IMR-90 (cell line): ENCODE results near the gene IRAK4.

Experiments
- BHLHE40 ChIP-seq: fragments of 150-350 bp; IDR thresholded peaks from 2 replicates; pipeline ENCODE4 v1.6.1; 2016; ENCODE audit warnings: mild to moderate bottlenecking, low read depth, low read length
- CEBPB ChIP-seq: IDR thresholded peaks from 2 replicates; pipeline ENCODE4 v1.6.1; 2012; ENCODE audit warnings: low read depth, low read length, improper control_type of control experiment
- FOS ChIP-seq: fragments of 150-350 bp; IDR thresholded peaks from 2 replicates; pipeline ENCODE4 v1.6.1; 2016; ENCODE audit warnings: low read depth, low read length
- MAFK ChIP-seq: IDR thresholded peaks from 2 replicates; pipeline ENCODE4 v1.6.1; 2012; ENCODE audit warnings: low read depth, low read length, improper control_type of control experiment
- MAZ ChIP-seq: IDR thresholded peaks from 2 replicates; pipeline ENCODE4 v1.6.1; 2012; ENCODE audit warnings: low read depth, mild to moderate bottlenecking, low read length, improper control_type of control experiment, moderate library complexity, borderline replicate concordance
- MXI1 ChIP-seq: IDR thresholded peaks from 2 replicates; pipeline ENCODE4 v1.6.1; 2012; ENCODE audit warnings: low read depth, mild to moderate bottlenecking, low read length, moderate library complexity, borderline replicate concordance
- POLR2A ChIP-seq: IDR thresholded peaks from 2 replicates; pipeline ENCODE4 v1.6.1; 2012; ENCODE audit warnings: mild to moderate bottlenecking, low read depth, low read length
- RAD21 ChIP-seq: IDR thresholded peaks from 2 replicates; pipeline ENCODE4 v1.6.1; 2012; ENCODE audit warnings: low read length, improper control_type of control experiment
- RFX5 ChIP-seq: IDR thresholded peaks from 2 replicates; pipeline ENCODE4 v1.8.0; 2012; ENCODE audit warnings: low read depth, mild to moderate bottlenecking, low read length, moderate library complexity
- SMC3 ChIP-seq: fragments of 150-350 bp; IDR thresholded peaks from 2 replicates; pipeline ENCODE4 v1.6.1; 2016; ENCODE audit warnings: low read depth, mild to moderate bottlenecking, antibody characterized with exemption, low read length, moderate library complexity
- TF ChIP-seq, protein P1 (sequence below): conservative IDR thresholded peaks from 2 replicates; pipeline ENCODE4 v1.5.1; 2012; ENCODE audit warnings: mild to moderate bottlenecking, low read depth, low read length, improper control_type of control experiment
- TF ChIP-seq, protein P2 (sequence below): fragments of 150-350 bp; IDR thresholded peaks from 2 replicates; pipeline ENCODE4 v1.6.1; 2017; ENCODE audit warnings: mild to moderate bottlenecking, antibody characterized with exemption, low read length, low read depth
- TF ChIP-seq, protein P3 (sequence below): fragments of 150-350 bp; IDR thresholded peaks from 2 replicates; pipeline ENCODE4 v1.6.1; 2016; ENCODE audit warnings: low read depth, mild to moderate bottlenecking, low read length, moderate library complexity, borderline replicate concordance

GRCh38 chr12:43776498-43776897, 17.7 kb downstream of the IRAK4 start:
- TF ChIP-seq CEBPB (no peak), RAD21 (peak; percentile 51), POLR2A (no peak), FOS (no peak), RFX5 (no peak), MAFK (no peak), MAZ (no peak), MXI1 (no peak), BHLHE40 (no peak), SMC3 (peak; percentile 54)
- TF ChIP-seq, protein P1, sequence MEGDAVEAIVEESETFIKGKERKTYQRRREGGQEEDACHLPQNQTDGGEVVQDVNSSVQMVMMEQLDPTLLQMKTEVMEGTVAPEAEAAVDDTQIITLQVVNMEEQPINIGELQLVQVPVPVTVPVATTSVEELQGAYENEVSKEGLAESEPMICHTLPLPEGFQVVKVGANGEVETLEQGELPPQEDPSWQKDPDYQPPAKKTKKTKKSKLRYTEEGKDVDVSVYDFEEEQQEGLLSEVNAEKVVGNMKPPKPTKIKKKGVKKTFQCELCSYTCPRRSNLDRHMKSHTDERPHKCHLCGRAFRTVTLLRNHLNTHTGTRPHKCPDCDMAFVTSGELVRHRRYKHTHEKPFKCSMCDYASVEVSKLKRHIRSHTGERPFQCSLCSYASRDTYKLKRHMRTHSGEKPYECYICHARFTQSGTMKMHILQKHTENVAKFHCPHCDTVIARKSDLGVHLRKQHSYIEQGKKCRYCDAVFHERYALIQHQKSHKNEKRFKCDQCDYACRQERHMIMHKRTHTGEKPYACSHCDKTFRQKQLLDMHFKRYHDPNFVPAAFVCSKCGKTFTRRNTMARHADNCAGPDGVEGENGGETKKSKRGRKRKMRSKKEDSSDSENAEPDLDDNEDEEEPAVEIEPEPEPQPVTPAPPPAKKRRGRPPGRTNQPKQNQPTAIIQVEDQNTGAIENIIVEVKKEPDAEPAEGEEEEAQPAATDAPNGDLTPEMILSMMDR = peak; percentile 46
- TF ChIP-seq, protein P2, sequence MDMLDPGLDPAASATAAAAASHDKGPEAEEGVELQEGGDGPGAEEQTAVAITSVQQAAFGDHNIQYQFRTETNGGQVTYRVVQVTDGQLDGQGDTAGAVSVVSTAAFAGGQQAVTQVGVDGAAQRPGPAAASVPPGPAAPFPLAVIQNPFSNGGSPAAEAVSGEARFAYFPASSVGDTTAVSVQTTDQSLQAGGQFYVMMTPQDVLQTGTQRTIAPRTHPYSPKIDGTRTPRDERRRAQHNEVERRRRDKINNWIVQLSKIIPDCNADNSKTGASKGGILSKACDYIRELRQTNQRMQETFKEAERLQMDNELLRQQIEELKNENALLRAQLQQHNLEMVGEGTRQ = no peak
- TF ChIP-seq, protein P3, sequence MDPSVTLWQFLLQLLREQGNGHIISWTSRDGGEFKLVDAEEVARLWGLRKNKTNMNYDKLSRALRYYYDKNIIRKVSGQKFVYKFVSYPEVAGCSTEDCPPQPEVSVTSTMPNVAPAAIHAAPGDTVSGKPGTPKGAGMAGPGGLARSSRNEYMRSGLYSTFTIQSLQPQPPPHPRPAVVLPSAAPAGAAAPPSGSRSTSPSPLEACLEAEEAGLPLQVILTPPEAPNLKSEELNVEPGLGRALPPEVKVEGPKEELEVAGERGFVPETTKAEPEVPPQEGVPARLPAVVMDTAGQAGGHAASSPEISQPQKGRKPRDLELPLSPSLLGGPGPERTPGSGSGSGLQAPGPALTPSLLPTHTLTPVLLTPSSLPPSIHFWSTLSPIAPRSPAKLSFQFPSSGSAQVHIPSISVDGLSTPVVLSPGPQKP = no peak
